Liver (tissue), 4 donors: ENCODE results near the gene TTYH2. TPM values are rescaled to one million over a fixed set of nuclear protein-coding genes. Genes with fewer than 3 reads are reported as not detected.

Source experiments
- polyA plus RNA-seq, 2 donors: library from polyadenylated mRNA; stranded (reverse) in 1 of 2; unstranded in 1 of 2; fragments of 200-250 nt in 1 of 2; fragments of >200 nt in 1 of 2; fragmentation: Nextera tagmentation in 1 of 2; extraction: Ambion mirVana in 1 of 2; gene quantifications; one replicate each; pipeline versions ENCODE4 v1.2.1 to v1.2.3, GENCODE V29; 2013 to 2015
- total RNA-seq, 2 donors: library from RNA; depleted of rRNA; stranded (reverse); fragments of >200 nt; gene quantifications; one replicate each; pipeline ENCODE4 v1.2.3, GENCODE V29; 2014
- donor health status: healthy.
- donor health status: healthy.
- donor health status: healthy.

TTYH2 gene
- total and polyA plus RNA-seq, 4 donors: 0.40 to 2.4 (median 0.99) TPM

Other genes with a start within 250 kb of the TTYH2 start
- gene RPL38, start 9.9 kb upstream of the TTYH2 start, total RNA-seq: 1,000 to 10,000 TPM in 1 of 2 donors, 10 to 100 TPM in 1; 67.7 to 1,367 TPM
- gene RPL38, start 9.9 kb upstream of the TTYH2 start, polyA plus RNA-seq: 100 to 1,000 TPM; 387 to 523 TPM
- not detected for gene DNAI2, start 60.7 kb downstream of the TTYH2 start, total RNA-seq
- gene DNAI2, start 60.7 kb downstream of the TTYH2 start, polyA plus RNA-seq: not detected
- gene KIF19, start 112.7 kb downstream of the TTYH2 start, total RNA-seq: 1 to 10 TPM in 1 of 2 donors, under 1 TPM in 1; 0.70 to 2.1 TPM
- under 1 TPM; 0.42 to 0.96 TPM for gene KIF19, start 112.7 kb downstream of the TTYH2 start, polyA plus RNA-seq
- gene BTBD17, start 148.3 kb downstream of the TTYH2 start, total RNA-seq: not detected
- not detected for gene BTBD17, start 148.3 kb downstream of the TTYH2 start, polyA plus RNA-seq
- under 1 TPM in 1 of 2 donors, not detected in 1; 0.08 TPM for gene GPR142, start 153.9 kb downstream of the TTYH2 start, total RNA-seq
- under 1 TPM in 1 of 2 donors, not detected in 1; 0.05 TPM for gene GPR142, start 153.9 kb downstream of the TTYH2 start, polyA plus RNA-seq
- gene GPRC5C, start 218.5 kb downstream of the TTYH2 start, total RNA-seq: 10 to 100 TPM; 34.2 to 86.3 TPM
- gene GPRC5C, start 218.5 kb downstream of the TTYH2 start, polyA plus RNA-seq: 100 to 1,000 TPM; 153 to 195 TPM